ES-I3 (cell line): Measurements from ENCODE around the gene IMP3.
"Not testable (repeated sequence)": the region's sequence is repeated elsewhere in the genome, so short reads cannot be mapped to it uniquely, and the experiment has no call there.

Source experiments
- H3K36me3 ChIP-seq: 2 replicates; pipeline ENCODE4 v1.6.1; 2013; ENCODE audit warnings: mild to moderate bottlenecking, low read length, control low read depth, moderate library complexity; ENCODE audit not compliant: insufficient read depth
- H3K4me1 ChIP-seq: 2 replicates; pipeline ENCODE4 v1.6.1; 2013; ENCODE audit warnings: mild to moderate bottlenecking, control low read depth, low read length; ENCODE audit not compliant: insufficient read depth
- H3K9ac ChIP-seq: 2 replicates; pipeline ENCODE4 v1.6.1; 2013; ENCODE audit warnings: low read depth, mild to moderate bottlenecking, low read length, moderate library complexity
- H3K9me3 ChIP-seq: 2 replicates; pipeline ENCODE4 v1.6.1; 2013; ENCODE audit warnings: mild to moderate bottlenecking, low read length, moderate library complexity; ENCODE audit not compliant: control insufficient read depth, insufficient read depth

Gene IMP3

GRCh38 chr15:75636026-75636425 is 4.0 kb downstream of the IMP3 start:
- peaks cover 15% of the 10 kb centered on the region; the same call in 1 of the 2 replicates for H3K4me1 ChIP-seq
- no peak overlapping the region for H3K9ac ChIP-seq
- H3K36me3 ChIP-seq, result no peaks in the 10 kb centered on the region
- H3K9me3 ChIP-seq, result no peaks in the 10 kb centered on the region

- not testable (repeated sequence) for H3K9me3 ChIP-seq, H3K36me3 ChIP-seq, H3K9ac ChIP-seq
- peaks cover 15% of the 10 kb centered on the region; the same call in 1 of the 2 replicates for H3K4me1 ChIP-seq
These were observed 6.1 kb downstream of the IMP3 start for GRCh38 chr15:75633922-75634321.

DNA sequence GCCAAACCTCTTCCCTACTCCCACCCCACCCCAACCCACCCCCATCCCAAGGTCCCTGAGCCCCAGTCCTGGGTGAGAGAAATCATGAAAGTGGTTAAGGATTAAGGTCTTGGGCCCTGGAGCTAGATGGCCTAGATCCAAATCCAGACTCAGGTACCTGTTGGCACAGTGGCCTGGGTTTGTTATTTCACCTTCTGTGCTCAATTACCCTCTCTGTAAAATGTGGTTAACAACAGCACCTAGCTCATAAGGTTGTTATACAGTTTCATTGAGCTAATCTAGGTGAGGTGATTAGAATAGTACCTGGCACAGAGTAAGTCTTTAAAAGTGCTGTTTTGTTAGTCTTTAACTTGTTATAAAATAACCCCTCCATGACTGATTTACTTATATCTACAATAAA is 8.1 kb downstream of the IMP3 start:
- Histone ChIP-seq H3K9me3 (no peaks in the 10 kb centered on the region), H3K4me1 (peaks cover 10% of the 10 kb centered on the region), H3K9ac (no peak overlapping the region), H3K36me3 (no peaks in the 10 kb centered on the region)

DNA sequence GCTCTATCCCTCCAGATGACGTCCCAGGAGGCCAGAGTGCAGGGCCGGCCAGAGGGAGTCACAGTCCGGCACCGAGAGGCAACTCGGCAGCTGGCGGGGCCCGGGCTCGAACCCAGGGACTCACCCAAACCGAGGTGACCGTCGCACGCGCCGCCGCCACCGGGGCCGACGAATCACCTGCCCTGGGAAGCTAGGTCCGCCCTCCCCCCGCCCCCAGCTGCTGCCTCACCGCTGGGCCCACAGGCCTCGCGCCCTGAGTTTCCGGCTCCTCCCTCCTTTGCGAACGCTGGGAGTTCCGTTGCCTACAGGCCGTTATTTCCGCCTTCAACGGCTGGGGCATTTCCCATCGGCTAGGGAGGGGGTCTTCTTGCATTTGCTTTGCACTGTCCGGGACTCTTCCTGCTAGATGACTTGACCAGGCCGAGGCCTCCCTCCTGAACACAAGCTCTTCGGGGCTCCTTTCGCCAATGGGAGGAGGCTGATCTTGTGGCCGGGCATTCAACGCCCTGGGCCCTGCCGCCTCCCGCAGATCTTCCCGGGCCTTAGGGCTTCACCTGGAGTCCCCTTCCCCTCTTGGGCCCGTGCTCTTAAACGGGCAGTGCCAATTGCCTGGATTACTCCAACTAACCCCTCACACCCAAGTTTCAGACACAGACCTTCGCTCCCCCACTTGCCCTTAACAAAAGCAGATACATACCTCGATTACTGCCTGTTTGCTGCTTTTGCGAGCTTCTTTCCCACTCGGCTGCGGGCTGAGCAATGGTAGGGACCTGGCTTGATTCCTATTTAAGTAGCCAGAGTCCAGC is 14.3 kb downstream of the IMP3 start, which contains the start of gene SNUPN:
Gene SNUPN, minus strand, starts transcription at position 184 of the 806 bp plus-strand sequence. CDS start 4,674 bp downstream, outside the sequence.
- no peaks in the 10 kb centered on the region for H3K9me3 ChIP-seq
- peaks cover 4% of the 10 kb centered on the region for H3K4me1 ChIP-seq
- H3K9ac ChIP-seq, result peak within 1 kb of the TSS; percentile 100
- no peaks in the 10 kb centered on the region for H3K36me3 ChIP-seq

- H3K4me1 ChIP-seq, result peaks cover 3% of the 10 kb centered on the region
These were observed 17.5 kb downstream of the IMP3 start for GRCh38 chr15:75622505-75622904.

GRCh38 chr15:75620841-75621391 is 19.1 kb downstream of the IMP3 start:
- peaks cover 6% of the 10 kb centered on the region for H3K36me3 ChIP-seq
- no peak overlapping the region for H3K9ac ChIP-seq
- no peaks in the 10 kb centered on the region for H3K4me1 ChIP-seq
- H3K9me3 ChIP-seq, result no peaks in the 10 kb centered on the region

More at GRCh38 chr15:75622505-75622904, 17.5 kb downstream of the IMP3 start:
- Histone ChIP-seq H3K36me3 (no peaks in the 10 kb centered on the region; the same call in 1 of the 2 replicates), H3K9ac (no peak overlapping the region), H3K9me3 (no peaks in the 10 kb centered on the region)

DNA sequence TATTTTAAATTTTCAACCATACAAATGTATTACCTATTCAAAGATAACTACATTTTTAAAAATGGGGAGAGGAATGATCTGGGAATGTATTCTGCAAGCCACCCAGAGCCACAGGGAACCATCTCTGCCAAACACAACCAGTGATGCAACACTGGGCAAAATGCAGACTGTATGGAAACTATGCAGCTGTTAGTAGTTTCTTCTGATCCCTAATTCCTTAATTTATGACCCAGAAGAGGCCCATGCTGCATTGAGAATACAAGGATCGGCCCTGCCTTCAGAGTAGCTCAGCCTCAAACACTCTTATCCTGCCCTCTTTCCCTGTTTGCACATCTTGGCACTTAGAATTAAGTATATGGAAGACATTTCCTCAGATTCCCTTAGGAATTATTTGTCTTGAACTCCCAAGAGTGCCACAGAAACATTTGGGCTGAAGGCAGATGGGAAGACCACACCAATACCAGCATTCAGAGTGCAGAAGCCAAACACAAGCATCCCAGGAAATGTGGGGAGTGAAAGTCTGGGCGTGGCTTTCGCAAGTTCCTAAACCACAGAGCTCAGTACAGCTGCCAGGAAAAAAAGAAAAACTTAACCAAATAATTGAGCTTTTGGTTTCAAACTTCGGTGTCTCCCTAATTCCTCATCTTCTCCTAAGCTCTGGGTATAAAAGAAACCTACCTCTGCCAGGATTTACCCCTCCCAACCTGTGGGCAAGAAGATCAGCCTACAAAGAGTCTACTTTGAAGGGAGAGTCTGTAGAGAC is 19.8 kb downstream of the IMP3 start:
- Histone ChIP-seq H3K9me3 (no peaks in the 10 kb centered on the region), H3K36me3 (peaks cover 6% of the 10 kb centered on the region), H3K9ac (no peak overlapping the region), H3K4me1 (no peaks in the 10 kb centered on the region)

- H3K4me1 ChIP-seq, result no peaks in the 10 kb centered on the region
- H3K36me3 ChIP-seq, result peaks cover 6% of the 10 kb centered on the region
- no peak overlapping the region for H3K9ac ChIP-seq
- H3K9me3 ChIP-seq, result no peaks in the 10 kb centered on the region
These were observed 23.3 kb downstream of the IMP3 start for GRCh38 chr15:75616766-75617165.

DNA sequence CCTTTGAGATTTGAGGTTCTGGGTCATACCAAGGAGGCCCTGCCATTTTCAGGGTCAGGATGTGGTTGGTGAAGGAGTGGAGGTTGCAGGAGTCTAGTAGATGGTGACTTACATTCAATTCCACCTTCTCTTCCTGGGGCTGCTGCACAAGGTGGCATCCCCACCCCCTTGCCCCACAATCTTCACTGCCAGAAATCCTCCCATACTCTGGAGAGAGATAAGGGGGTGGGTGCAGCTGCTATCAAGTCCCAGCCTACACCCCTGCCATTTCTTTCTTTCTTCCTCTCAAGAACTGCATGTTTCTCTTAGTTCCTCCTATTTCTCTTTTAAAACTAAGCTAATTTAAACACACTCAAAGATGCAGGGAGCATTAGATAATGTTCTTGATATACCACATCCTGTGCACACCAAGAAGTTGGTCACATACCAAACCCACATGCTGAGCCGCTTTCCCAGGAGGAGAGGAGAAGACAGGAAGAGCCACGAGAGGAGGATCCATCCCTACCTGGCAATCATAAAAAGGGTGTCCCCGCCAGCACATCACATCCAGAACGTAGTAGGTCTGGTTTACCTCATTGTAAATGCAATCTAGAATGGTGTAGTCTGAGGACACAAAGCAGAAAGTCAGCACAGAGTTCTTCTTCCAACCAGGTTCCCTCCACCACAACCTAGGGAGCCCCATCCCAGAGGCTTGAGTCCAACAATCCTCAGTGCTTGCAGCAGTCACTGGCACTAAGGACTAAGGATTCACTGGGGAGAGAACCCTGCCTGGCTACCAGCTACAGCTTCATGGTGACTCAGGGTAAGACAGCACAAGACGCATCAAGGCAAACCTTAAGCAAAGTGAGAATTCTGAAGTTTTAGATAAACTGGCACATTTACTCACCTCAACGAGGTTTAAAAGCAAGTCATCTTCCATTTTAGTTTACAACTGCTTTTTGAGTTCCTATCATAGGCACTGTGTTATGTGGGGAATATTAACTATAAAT is 33.0 kb downstream of the IMP3 start:
- H3K4me1 ChIP-seq, result no peaks in the 10 kb centered on the region
- H3K36me3 ChIP-seq, result peaks cover 9% of the 10 kb centered on the region; the same call in 1 of the 2 replicates
- no peak overlapping the region for H3K9ac ChIP-seq
- H3K9me3 ChIP-seq, result no peaks in the 10 kb centered on the region

GRCh38 chr15:75606026-75606425 is 34.0 kb downstream of the IMP3 start:
- no peaks in the 10 kb centered on the region for H3K9me3 ChIP-seq
- no peak overlapping the region for H3K9ac ChIP-seq
- H3K4me1 ChIP-seq, result no peaks in the 10 kb centered on the region
- H3K36me3 ChIP-seq, result peaks cover 9% of the 10 kb centered on the region; the same call in 1 of the 2 replicates

- H3K9ac ChIP-seq, result no peak overlapping the region
- H3K4me1 ChIP-seq, result no peaks in the 10 kb centered on the region
- H3K9me3 ChIP-seq, result no peaks in the 10 kb centered on the region
- peaks cover 9% of the 10 kb centered on the region for H3K36me3 ChIP-seq
These were observed 40.6 kb downstream of the IMP3 start for GRCh38 chr15:75599401-75599800.

- peaks cover 5% of the 10 kb centered on the region; the same call in 1 of the 2 replicates for H3K36me3 ChIP-seq
- H3K4me1 ChIP-seq, result no peaks in the 10 kb centered on the region
- H3K9ac ChIP-seq, result no peak overlapping the region
- H3K9me3 ChIP-seq, result no peaks in the 10 kb centered on the region
These were observed 41.7 kb downstream of the IMP3 start for GRCh38 chr15:75598361-75598760.

- H3K9me3 ChIP-seq, result no peaks in the 10 kb centered on the region
- peaks cover 5% of the 10 kb centered on the region; the same call in 1 of the 2 replicates for H3K36me3 ChIP-seq
These were observed 42.2 kb downstream of the IMP3 start for GRCh38 chr15:75597667-75598341.

More at GRCh38 chr15:75597667-75598341, 42.2 kb downstream of the IMP3 start:
- Histone ChIP-seq H3K9ac (no peak overlapping the region), H3K4me1 (no peaks in the 10 kb centered on the region)
